ENCODE results near the gene EPB41L4A.

GRCh38 chr5:112205846-112206245 is 213.2 kb downstream of the EPB41L4A start:
- TF ChIP-seq CTCF (IDR thresholded peaks at IDR 0.05) (no peak), SIN3A (IDR thresholded peaks at IDR 0.05; ENCODE audit: borderline replicate concordance, insufficient read depth, low read depth, low read length) (no peak), POLR2AphosphoS5 (IDR thresholded peaks at IDR 0.05; ENCODE audit: low read depth, low read length) (no peak)
